ENCODE data around the gene AIM2. TPM values are rescaled to one million over a fixed set of nuclear protein-coding genes. Genes with fewer than 3 reads are reported as not detected.

Gene AIM2
- total RNA-seq, 1 donor from 2014 or later = 0.41 TPM

- Histone ChIP-seq H3K36me3 (no peaks in the 10 kb centered on the region), H3K4me1 (no peaks in the 10 kb centered on the region), H3K27ac (replicated peaks) (no peak overlapping the region), H3K9me3 (replicated peaks) (no peaks in the 10 kb centered on the region), H3K27me3 (ENCODE audit: low read depth) (peaks cover 2% of the 10 kb centered on the region), H3K4me3 (no peak overlapping the region)
- TF ChIP-seq, protein P1, sequence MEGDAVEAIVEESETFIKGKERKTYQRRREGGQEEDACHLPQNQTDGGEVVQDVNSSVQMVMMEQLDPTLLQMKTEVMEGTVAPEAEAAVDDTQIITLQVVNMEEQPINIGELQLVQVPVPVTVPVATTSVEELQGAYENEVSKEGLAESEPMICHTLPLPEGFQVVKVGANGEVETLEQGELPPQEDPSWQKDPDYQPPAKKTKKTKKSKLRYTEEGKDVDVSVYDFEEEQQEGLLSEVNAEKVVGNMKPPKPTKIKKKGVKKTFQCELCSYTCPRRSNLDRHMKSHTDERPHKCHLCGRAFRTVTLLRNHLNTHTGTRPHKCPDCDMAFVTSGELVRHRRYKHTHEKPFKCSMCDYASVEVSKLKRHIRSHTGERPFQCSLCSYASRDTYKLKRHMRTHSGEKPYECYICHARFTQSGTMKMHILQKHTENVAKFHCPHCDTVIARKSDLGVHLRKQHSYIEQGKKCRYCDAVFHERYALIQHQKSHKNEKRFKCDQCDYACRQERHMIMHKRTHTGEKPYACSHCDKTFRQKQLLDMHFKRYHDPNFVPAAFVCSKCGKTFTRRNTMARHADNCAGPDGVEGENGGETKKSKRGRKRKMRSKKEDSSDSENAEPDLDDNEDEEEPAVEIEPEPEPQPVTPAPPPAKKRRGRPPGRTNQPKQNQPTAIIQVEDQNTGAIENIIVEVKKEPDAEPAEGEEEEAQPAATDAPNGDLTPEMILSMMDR (IDR thresholded peaks at IDR 0.05; ENCODE audit: borderline replicate concordance) = no peak
- no peak for DNase-seq
- intact Hi-C loops (cut with micrococcal nuclease) = no loop called here
These were observed 8.3 kb upstream of the AIM2 start for GRCh38 chr1:159084867-159085266.

DNA sequence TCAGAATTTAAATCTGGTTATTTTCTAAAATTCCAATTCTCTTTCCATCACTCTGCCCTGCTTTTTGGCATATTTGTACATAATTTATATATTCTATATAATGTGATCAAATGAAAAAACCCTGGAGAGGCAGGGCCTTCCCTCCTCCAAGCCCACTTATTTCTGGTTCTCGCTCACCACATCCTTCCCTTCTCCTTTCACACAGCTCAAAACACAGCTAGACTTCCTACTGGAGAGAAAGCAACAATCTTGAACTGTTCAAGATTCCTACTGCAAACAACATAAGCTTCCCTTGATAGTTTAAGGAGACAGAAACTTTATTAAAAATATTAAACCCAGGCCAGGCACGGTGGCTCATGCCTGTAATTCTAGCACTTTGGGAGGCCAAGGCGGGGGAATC lies 7.6 kb upstream of the AIM2 start:
- no peaks in the 10 kb centered on the region for H3K4me1 ChIP-seq
- no peak overlapping the region for H3K4me3 ChIP-seq
- intact Hi-C loops (cut with micrococcal nuclease) = no loop called here
- no peaks in the 10 kb centered on the region for H3K27me3 ChIP-seq (ENCODE audit: low read depth)
- no peaks in the 10 kb centered on the region for H3K36me3 ChIP-seq
- DNase-seq = no peak
- TF ChIP-seq, protein P1 (IDR thresholded peaks at IDR 0.05; ENCODE audit: borderline replicate concordance) = no peak
- H3K9me3 ChIP-seq (replicated peaks) = no peaks in the 10 kb centered on the region
- H3K27ac ChIP-seq (replicated peaks) = no peak overlapping the region

- Histone ChIP-seq H3K4me3 (no peak overlapping the region), H3K36me3 (no peaks in the 10 kb centered on the region), H3K27ac (replicated peaks) (no peak overlapping the region), H3K4me1 (no peaks in the 10 kb centered on the region), H3K27me3 (ENCODE audit: low read depth) (no peaks in the 10 kb centered on the region), H3K9me3 (replicated peaks) (no peaks in the 10 kb centered on the region)
- intact Hi-C loops (cut with micrococcal nuclease) = no loop called here
- DNase-seq = no peak
- TF ChIP-seq, protein P1 (IDR thresholded peaks at IDR 0.05; ENCODE audit: borderline replicate concordance) = no peak
These were observed 6.4 kb upstream of the AIM2 start for GRCh38 chr1:159083013-159083412.

- H3K27me3 ChIP-seq (ENCODE audit: low read depth) = no peaks in the 10 kb centered on the region
- no peaks in the 10 kb centered on the region for H3K9me3 ChIP-seq (replicated peaks)
- no peak for DNase-seq
- no peak overlapping the region for H3K27ac ChIP-seq (replicated peaks)
- no peaks in the 10 kb centered on the region for H3K36me3 ChIP-seq
- intact Hi-C loops (cut with micrococcal nuclease) = no loop called here
- H3K4me1 ChIP-seq = no peaks in the 10 kb centered on the region
- no peak overlapping the region for H3K4me3 ChIP-seq
- TF ChIP-seq, protein P1 (IDR thresholded peaks at IDR 0.05; ENCODE audit: borderline replicate concordance) = no peak
These were observed 5.1 kb upstream of the AIM2 start for GRCh38 chr1:159081626-159082025.

DNA sequence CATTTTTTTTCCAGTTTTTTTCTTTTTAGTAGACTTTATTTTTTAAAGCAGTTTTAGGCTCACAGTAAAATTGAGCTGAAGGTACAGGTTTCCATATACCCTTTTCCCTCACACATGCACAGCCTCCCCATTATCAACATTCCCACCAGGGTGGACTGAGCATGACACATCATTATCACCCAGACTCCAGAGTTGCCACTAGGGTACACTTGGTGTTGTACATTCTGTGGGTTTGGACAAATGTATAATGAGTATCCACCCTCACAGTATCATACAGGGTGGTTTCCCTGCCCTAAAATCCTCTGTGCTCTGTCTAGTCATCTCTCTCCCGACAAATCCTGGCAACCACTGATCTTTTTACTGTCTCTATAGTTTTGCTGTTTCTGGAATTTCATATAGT lies 3.0 kb upstream of the AIM2 start:
- Histone ChIP-seq H3K27me3 (ENCODE audit: low read depth) (no peaks in the 10 kb centered on the region), H3K27ac (replicated peaks) (no peak overlapping the region), H3K4me3 (no peak overlapping the region), H3K36me3 (no peaks in the 10 kb centered on the region), H3K9me3 (replicated peaks) (no peaks in the 10 kb centered on the region), H3K4me1 (no peaks in the 10 kb centered on the region)
- TF ChIP-seq, protein P1 (IDR thresholded peaks at IDR 0.05; ENCODE audit: borderline replicate concordance) = no peak
- DNase-seq = no peak
- intact Hi-C loops (cut with micrococcal nuclease) = no loop called here
